NCI-H1436 (cell line): Measurements from ENCODE around the gene MAU2.
"Not testable (repeated sequence)": the region's sequence is repeated elsewhere in the genome, so short reads cannot be mapped to it uniquely, and the experiment has no call there.

Experiments
- DNase-seq: peaks from one replicate; lab custom pipeline; 2025; lab: John Stamatoyannopoulos, UW

Gene MAU2

GRCh38 chr19:19345970-19346369 is 25.3 kb downstream of the MAU2 start:
- no peak for DNase-seq

GRCh38 chr19:19347401-19348110 is 26.9 kb downstream of the MAU2 start:
- DNase-seq = no peak

GRCh38 chr19:19348266-19348665 is 27.6 kb downstream of the MAU2 start:
- DNase-seq = no peak

- DNase-seq = no peak
These were observed 28.7 kb downstream of the MAU2 start for GRCh38 chr19:19349365-19349764.

- not testable (repeated sequence) for DNase-seq
These were observed 30.1 kb downstream of the MAU2 start for GRCh38 chr19:19350756-19351155.

GRCh38 chr19:19352823-19353222 is 32.2 kb downstream of the MAU2 start:
- no peak for DNase-seq

- DNase-seq = no peak
These were observed 33.4 kb downstream of the MAU2 start for GRCh38 chr19:19354007-19354406.

GRCh38 chr19:19354932-19355331 is 34.3 kb downstream of the MAU2 start:
- no peak for DNase-seq

GRCh38 chr19:19355606-19356139 is 35.0 kb downstream of the MAU2 start:
- no peak for DNase-seq

GRCh38 chr19:19356500-19356899 is 35.9 kb downstream of the MAU2 start:
- no peak for DNase-seq

- no peak for DNase-seq
These were observed 36.4 kb downstream of the MAU2 start for GRCh38 chr19:19356901-19357566.

- DNase-seq = peak; percentile 82
These were observed 40.5 kb downstream of the MAU2 start for GRCh38 chr19:19361075-19361594.

- DNase-seq = no peak
These were observed 41.4 kb downstream of the MAU2 start for GRCh38 chr19:19362075-19362474.

- DNase-seq = peak; percentile 69
These were observed 46.1 kb downstream of the MAU2 start for GRCh38 chr19:19366434-19367396.

GRCh38 chr19:19368087-19368486 is 47.5 kb downstream of the MAU2 start:
- no peak for DNase-seq

- DNase-seq = no peak
These were observed 50.4 kb downstream of the MAU2 start for GRCh38 chr19:19371059-19371458.

- no peak for DNase-seq
These were observed 52.2 kb downstream of the MAU2 start for GRCh38 chr19:19372656-19373416.

GRCh38 chr19:19379527-19379926 is 58.9 kb downstream of the MAU2 start:
- no peak for DNase-seq

GRCh38 chr19:19380316-19380715 is 59.7 kb downstream of the MAU2 start:
- not testable (repeated sequence) for DNase-seq

- DNase-seq = peak; percentile 31
These were observed 60.6 kb downstream of the MAU2 start for GRCh38 chr19:19381007-19381926.
